Dermis microvascular lymphatic vessel endothelial cell (primary cell): ENCODE data around the gene LRRC72. TPM values are rescaled to one million over a fixed set of nuclear protein-coding genes. Genes with fewer than 3 reads are reported as not detected.

Experiments
- DNase-seq, 2 donors: peaks; one replicate each; pipeline versions ENCODE4 v3.0.0 to v3.0.0-alpha.2; 2010; ENCODE audit warnings: low read depth in 2 of 2
- total RNA-seq: library from RNA; depleted of rRNA; stranded (reverse); fragments of >200 nt; gene quantifications from 2 replicates; pipeline ENCODE4 v1.2.1, GENCODE V29; 2014

Gene LRRC72
- total RNA-seq, 1 donor from 2014 or later, result not detected

- no peak for DNase-seq
Observed at GRCh38 chr7:16619979-16620408, 93.4 kb downstream of the LRRC72 start.

DNA sequence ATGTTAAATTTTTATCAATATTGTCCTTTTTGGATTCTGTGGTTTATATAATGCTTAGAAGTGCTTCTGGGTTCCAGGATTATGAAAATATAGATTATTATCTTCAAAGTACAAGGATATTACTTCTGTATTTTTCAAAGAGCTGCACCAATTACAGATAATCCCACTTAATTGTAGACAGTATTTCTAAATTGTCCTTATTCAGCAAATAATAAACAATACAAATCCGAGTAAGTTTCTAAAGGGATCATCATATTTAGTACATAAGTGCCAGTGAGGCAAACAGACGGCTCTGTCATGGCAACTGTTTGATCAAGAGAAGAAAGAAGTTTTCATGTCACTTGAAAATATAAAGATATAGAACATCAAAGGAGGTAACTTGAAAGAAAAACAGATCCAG is 99.8 kb downstream of the LRRC72 start:
- no peak for DNase-seq

DNA sequence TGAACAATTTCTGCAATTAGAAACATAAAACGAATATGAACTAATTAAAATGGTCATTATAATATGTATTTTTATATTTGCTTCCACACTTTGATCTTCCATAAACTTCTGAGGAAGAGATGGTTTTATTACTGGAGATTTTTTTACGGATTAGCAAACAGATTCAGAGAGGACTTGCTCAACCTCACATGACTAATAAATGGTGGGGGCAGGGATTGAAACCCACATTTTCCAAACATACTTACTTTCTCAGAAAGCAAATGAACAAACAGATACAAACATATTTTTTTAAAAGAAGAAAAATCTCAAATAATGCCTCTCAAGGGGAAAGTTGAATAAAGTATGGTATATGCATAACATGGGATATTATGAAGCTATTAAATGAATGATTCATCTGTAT is 100.6 kb downstream of the LRRC72 start:
- no peak for DNase-seq

GRCh38 chr7:16630654-16631053 is 104.0 kb downstream of the LRRC72 start:
- DNase-seq, result no peak

Other genes with a start within 250 kb of the LRRC72 start
- gene CRPPA, start 105.3 kb upstream of the LRRC72 start, total RNA-seq, result 1.2 and 1.8 TPM in 2 replicates
- not detected in 2 replicates for gene SOSTDC1, start 61.1 kb upstream of the LRRC72 start, total RNA-seq
- gene ANKMY2, start 118.9 kb downstream of the LRRC72 start, total RNA-seq, result 8.5 and 10.0 TPM in 2 replicates
- 66.8 and 78.4 TPM in 2 replicates for gene BZW2, start 119.4 kb downstream of the LRRC72 start, total RNA-seq
- 37.7 and 42.6 TPM in 2 replicates for gene TSPAN13, start 226.9 kb downstream of the LRRC72 start, total RNA-seq